Measurements from ENCODE around the gene PLA2G5.

PLA2G5 gene

GRCh38 chr1:20089328-20090077, 19.5 kb downstream of the PLA2G5 start:
- Histone ChIP-seq H3K9me2 (replicated peaks; ENCODE audit: control insufficient read depth, low read length) (no peaks in the 10 kb centered on the region), H3K36me3 (ENCODE audit: control insufficient read depth, low read length) (no peaks in the 10 kb centered on the region), H3F3A (ENCODE audit: control insufficient read depth, insufficient read depth) (no peaks in the 10 kb centered on the region), H3K4me1 (ENCODE audit: control insufficient read depth, low read length) (no peaks in the 10 kb centered on the region), H3K4me3 (ENCODE audit: low read length) (no peak overlapping the region), H3K27me3 (ENCODE audit: control insufficient read depth, low read length) (0 out of 2 replicates have a peak, but pooled peaks cover 11% of the 10 kb centered on the region), H4K20me1 (ENCODE audit: control insufficient read depth, insufficient read depth, low read depth, low read length) (no peaks in the 10 kb centered on the region), H3K79me2 (ENCODE audit: control insufficient read depth, low read length) (no peaks in the 10 kb centered on the region), H3K27ac (ENCODE audit: low read depth, low read length) (no peak overlapping the region), H3K9me3 (ENCODE audit: control insufficient read depth, insufficient read depth, low read length) (no peaks in the 10 kb centered on the region), H3K4me2 (ENCODE audit: low read length) (no peak overlapping the region)
- TF ChIP-seq CTCF (IDR thresholded peaks at IDR 0.05; ENCODE audit: low read depth, low read length, poor library complexity, severe bottlenecking) (no peak), EZH2phosphoT487 (IDR thresholded peaks at IDR 0.05; ENCODE audit: borderline replicate concordance, low read length) (no peak)

- H3K27me3 ChIP-seq (ENCODE audit: control insufficient read depth, low read length): 0 out of 2 replicates have a peak, but pooled peaks cover 14% of the 10 kb centered on the region
- H3K9me2 ChIP-seq (replicated peaks; ENCODE audit: control insufficient read depth, low read length): no peaks in the 10 kb centered on the region
- H3K79me2 ChIP-seq (ENCODE audit: control insufficient read depth, low read length): no peaks in the 10 kb centered on the region
- H3K4me1 ChIP-seq (ENCODE audit: control insufficient read depth, low read length): no peaks in the 10 kb centered on the region
- no peak overlapping the region for H3K4me3 ChIP-seq (ENCODE audit: low read length)
- H3K27ac ChIP-seq (ENCODE audit: low read depth, low read length): no peak overlapping the region
- H3K9me3 ChIP-seq (ENCODE audit: control insufficient read depth, insufficient read depth, low read length): no peaks in the 10 kb centered on the region
- no peak overlapping the region for H3K4me2 ChIP-seq (ENCODE audit: low read length)
- H3F3A ChIP-seq (ENCODE audit: control insufficient read depth, insufficient read depth): no peaks in the 10 kb centered on the region
- H4K20me1 ChIP-seq (ENCODE audit: control insufficient read depth, insufficient read depth, low read depth, low read length): no peaks in the 10 kb centered on the region
- no peaks in the 10 kb centered on the region for H3K36me3 ChIP-seq (ENCODE audit: control insufficient read depth, low read length)
- TF ChIP-seq EZH2phosphoT487 (IDR thresholded peaks at IDR 0.05; ENCODE audit: borderline replicate concordance, low read length) (no peak), CTCF (IDR thresholded peaks at IDR 0.05; ENCODE audit: low read depth, low read length, poor library complexity, severe bottlenecking) (no peak)
Measured at GRCh38 chr1:20090119-20090518, 20.1 kb downstream of the PLA2G5 start.

GRCh38 chr1:20090641-20091040, 20.6 kb downstream of the PLA2G5 start:
- H3K36me3 ChIP-seq (ENCODE audit: control insufficient read depth, low read length): no peaks in the 10 kb centered on the region
- no peak overlapping the region for H3K4me3 ChIP-seq (ENCODE audit: low read length)
- no peak overlapping the region for H3K27ac ChIP-seq (ENCODE audit: low read depth, low read length)
- no peak overlapping the region for H3K4me2 ChIP-seq (ENCODE audit: low read length)
- TF ChIP-seq CTCF (IDR thresholded peaks at IDR 0.05; ENCODE audit: low read depth, low read length, poor library complexity, severe bottlenecking) (no peak), EZH2phosphoT487 (IDR thresholded peaks at IDR 0.05; ENCODE audit: borderline replicate concordance, low read length) (no peak)
- H3K9me3 ChIP-seq (ENCODE audit: control insufficient read depth, insufficient read depth, low read length): no peaks in the 10 kb centered on the region
- H3K79me2 ChIP-seq (ENCODE audit: control insufficient read depth, low read length): no peaks in the 10 kb centered on the region
- no peaks in the 10 kb centered on the region for H3K4me1 ChIP-seq (ENCODE audit: control insufficient read depth, low read length)
- H3K27me3 ChIP-seq (ENCODE audit: control insufficient read depth, low read length): 0 out of 2 replicates have a peak, but pooled peaks cover 14% of the 10 kb centered on the region
- H3K9me2 ChIP-seq (replicated peaks; ENCODE audit: control insufficient read depth, low read length): no peaks in the 10 kb centered on the region
- H4K20me1 ChIP-seq (ENCODE audit: control insufficient read depth, insufficient read depth, low read depth, low read length): no peaks in the 10 kb centered on the region
- H3F3A ChIP-seq (ENCODE audit: control insufficient read depth, insufficient read depth): no peaks in the 10 kb centered on the region
